Naive B cell (primary cell): ENCODE measurements around the gene SPHK1. TPM values are rescaled to one million over a fixed set of nuclear protein-coding genes. Genes with fewer than 3 reads are reported as not detected.

Experiments
- ATAC-seq, 2 donors: fragments of 150-1000 bp; cut with Tn5 transposase; 2 replicates each; pipeline ENCODE4 v1.10.0; 2021; ENCODE audit warnings: low read depth in 2 of 2, mild to moderate bottlenecking in 2 of 2, moderate library complexity in 2 of 2
- DNase-seq: peaks from one replicate; pipeline ENCODE4 v3.0.0; 2022
- H3K27ac Mint-ChIP-seq, 6 donors: one replicate each; pipeline ENCODE4 v1.8.0; 2020 to 2022; ENCODE audit warnings: mild to moderate bottlenecking in 6 of 6, mixed read lengths in 6 of 6, moderate library complexity in 5 of 6, inconsistent platforms in 2 of 6
- H3K27me3 Mint-ChIP-seq, 3 donors: one replicate each; pipeline ENCODE4 v1.8.0; 2021 to 2022; ENCODE audit warnings: mixed read lengths in 3 of 3, mild to moderate bottlenecking in 1 of 3
- H3K36me3 Mint-ChIP-seq, 2 donors: one replicate each; pipeline ENCODE4 v1.8.0; 2020 to 2022; ENCODE audit warnings: mixed read lengths in 2 of 2, inconsistent platforms in 1 of 2, mild to moderate bottlenecking in 1 of 2
- H3K4me1 Mint-ChIP-seq, 3 donors: one replicate each; pipeline ENCODE4 v1.8.0; 2020 to 2022; ENCODE audit warnings: mixed read lengths in 3 of 3, inconsistent platforms in 1 of 3, mild to moderate bottlenecking in 1 of 3, moderate library complexity in 1 of 3
- H3K4me3 Mint-ChIP-seq, 8 donors: one replicate each; pipeline ENCODE4 v1.8.0; 2020 to 2022; ENCODE audit warnings: mild to moderate bottlenecking in 8 of 8, mixed read lengths in 8 of 8, moderate library complexity in 8 of 8, inconsistent platforms in 2 of 8
- H3K9me3 Mint-ChIP-seq, 7 donors: one replicate each; pipeline ENCODE4 v1.8.0; 2020 to 2022; ENCODE audit warnings: mixed read lengths in 7 of 7, mild to moderate bottlenecking in 5 of 7, inconsistent platforms in 2 of 7, moderate library complexity in 1 of 7
- polyA plus RNA-seq, 6 donors: library from polyadenylated mRNA; unstranded; fragments of 300-500 nt; fragmentation: Illumina TruSeq; gene quantifications; one replicate each; pipeline ENCODE4 v1.2.3, GENCODE V29; 2021; ENCODE audit warnings: low read depth in 6 of 6

Gene SPHK1
- polyA plus RNA-seq, 6 donors from 2014 or later: 0.22 to 1.7 TPM; not detected in 4

DNA sequence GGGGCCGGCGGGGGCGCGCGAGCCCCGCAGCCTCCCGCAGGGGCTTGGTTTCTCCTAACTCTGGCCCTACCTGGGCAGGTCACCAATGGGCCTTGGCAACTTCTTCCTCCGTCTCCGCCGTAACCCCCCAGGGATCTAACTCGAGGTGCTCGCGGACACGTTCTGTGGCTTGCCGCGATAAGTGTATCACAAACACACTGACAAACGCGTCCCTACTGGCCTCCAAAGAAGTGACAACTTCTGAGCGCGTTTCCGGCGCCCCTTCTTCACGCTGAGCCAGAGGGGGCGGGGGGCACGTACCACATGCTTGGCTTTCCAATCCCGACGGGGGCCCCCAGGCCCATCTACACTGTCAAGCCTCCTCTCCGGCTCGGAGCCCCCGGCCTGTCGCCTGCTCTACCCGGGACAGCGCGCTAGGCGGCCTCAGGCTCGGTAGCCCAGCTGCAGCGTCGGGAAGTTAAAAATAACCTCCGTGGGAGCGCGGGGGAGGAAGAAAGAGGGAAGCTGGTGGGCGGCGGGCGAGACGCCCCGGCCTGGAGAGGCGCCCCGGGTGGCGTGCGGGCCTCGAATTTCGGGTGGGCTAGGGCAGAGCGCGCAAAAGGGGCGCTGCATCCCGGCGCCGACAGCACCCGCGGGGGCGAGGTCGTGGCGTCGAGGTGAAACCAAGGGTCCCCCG is 725 bp upstream of the SPHK1 start:
- no peaks in the 10 kb centered on the region for H3K9me3 Mint-ChIP-seq
- peak; percentile 44 to 49 for ATAC-seq
- H3K27me3 Mint-ChIP-seq: peaks cover 4 to 32% (median 7%) of the 10 kb centered on the region in 3 donors
- peak overlapping the region; percentile 85 to 96 (median 92) for H3K4me3 Mint-ChIP-seq
- no peaks in the 10 kb centered on the region for H3K36me3 Mint-ChIP-seq
- peak; percentile 42 for DNase-seq
- peak overlapping the region in 3 of 6 donors; percentile 74 to 83 (median 76) for H3K27ac Mint-ChIP-seq
- peaks cover 7 to 19% (median 11%) of the 10 kb centered on the region in 3 donors for H3K4me1 Mint-ChIP-seq

DNA sequence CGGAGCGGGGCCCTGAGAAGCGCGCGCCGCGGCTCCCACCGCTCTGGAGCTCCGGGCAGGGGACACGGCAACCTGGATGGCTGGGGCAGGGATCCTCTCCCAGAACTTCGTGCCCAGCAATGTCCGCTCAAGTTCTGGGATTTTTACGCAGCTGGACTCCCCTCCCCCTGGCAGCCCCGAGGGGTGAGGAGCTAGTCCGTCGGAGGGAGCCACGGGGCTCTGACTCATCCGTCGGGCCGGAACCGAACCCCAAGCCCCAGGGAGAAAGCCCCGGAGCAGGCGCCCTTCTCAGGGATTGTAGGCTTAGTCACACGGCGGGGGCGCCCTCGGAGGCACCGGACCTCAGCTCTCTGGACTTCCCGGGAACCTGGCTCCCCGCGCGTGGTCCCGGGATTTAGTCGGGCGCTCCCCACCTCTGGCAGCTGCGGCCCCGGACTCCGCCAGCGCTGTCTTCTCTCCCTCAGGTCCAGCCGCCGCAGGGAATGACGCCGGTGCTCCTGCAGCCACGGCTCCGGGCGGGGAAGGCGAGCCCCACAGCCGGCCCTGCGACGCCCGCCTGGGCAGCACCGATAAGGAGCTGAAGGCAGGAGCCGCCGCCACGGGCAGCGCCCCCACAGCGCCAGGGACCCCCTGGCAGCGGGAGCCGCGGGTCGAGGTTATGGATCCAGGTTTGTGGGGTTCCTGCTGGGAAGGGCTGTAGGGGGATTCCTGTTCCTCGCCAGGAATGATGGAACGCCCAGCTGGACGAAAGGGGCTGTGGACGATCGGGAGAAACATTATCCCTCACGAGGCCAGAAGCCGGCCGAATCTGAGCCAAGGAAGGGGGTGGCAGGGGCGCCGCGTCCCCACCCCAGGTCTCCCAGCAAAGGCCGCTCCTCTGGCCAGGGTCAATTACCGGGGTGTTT is 830 bp downstream of the SPHK1 start:
- peak overlapping the region in 1 of 6 donors; percentile 7 for H3K27ac Mint-ChIP-seq
- no peaks in the 10 kb centered on the region for H3K36me3 Mint-ChIP-seq
- H3K27me3 Mint-ChIP-seq: peaks cover 0 to 29% (median 7%) of the 10 kb centered on the region in 3 donors
- H3K9me3 Mint-ChIP-seq: no peaks in the 10 kb centered on the region
- H3K4me1 Mint-ChIP-seq: peaks cover 7 to 19% (median 11%) of the 10 kb centered on the region in 3 donors
- ATAC-seq: no peak
- no peak for DNase-seq
- peak overlapping the region; percentile 70 to 96 (median 77) for H3K4me3 Mint-ChIP-seq

DNA sequence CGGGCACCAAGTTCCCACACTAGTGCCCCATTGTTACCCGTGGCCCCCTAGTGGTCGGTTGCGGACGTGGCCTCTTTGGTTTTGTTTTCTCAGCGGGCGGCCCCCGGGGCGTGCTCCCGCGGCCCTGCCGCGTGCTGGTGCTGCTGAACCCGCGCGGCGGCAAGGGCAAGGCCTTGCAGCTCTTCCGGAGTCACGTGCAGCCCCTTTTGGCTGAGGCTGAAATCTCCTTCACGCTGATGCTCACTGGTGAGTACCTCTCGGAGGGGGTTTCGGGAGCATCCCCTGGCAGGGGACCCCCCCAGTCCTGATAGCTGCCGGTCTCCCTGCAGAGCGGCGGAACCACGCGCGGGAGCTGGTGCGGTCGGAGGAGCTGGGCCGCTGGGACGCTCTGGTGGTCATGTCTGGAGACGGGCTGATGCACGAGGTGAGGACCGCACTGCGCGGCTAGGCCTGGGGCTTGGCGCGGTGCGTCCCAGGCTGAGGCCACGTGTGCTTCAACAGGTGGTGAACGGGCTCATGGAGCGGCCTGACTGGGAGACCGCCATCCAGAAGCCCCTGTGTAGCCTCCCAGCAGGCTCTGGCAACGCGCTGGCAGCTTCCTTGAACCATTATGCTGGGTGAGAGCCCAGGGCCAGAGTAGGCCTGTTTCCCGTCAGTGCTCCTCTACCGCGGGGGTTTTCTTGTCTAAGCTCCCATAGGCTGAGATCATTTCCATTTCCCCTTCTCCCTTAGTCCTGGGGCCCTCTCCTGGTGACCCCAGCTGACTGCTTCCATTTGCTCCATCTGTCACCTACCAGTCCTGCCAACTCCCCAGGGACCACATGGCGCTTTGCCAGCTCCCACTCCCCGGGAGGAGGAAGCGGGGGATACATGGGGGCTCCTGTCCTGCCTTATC is 1.7 kb downstream of the SPHK1 start:
- H3K36me3 Mint-ChIP-seq: no peaks in the 10 kb centered on the region
- H3K4me3 Mint-ChIP-seq: peak overlapping the region; percentile 66 to 96 (median 76)
- peak; percentile 61 to 62 for ATAC-seq
- peaks cover 0 to 22% (median 7%) of the 10 kb centered on the region in 3 donors for H3K27me3 Mint-ChIP-seq
- no peaks in the 10 kb centered on the region for H3K9me3 Mint-ChIP-seq
- peaks cover 7 to 19% (median 11%) of the 10 kb centered on the region in 3 donors for H3K4me1 Mint-ChIP-seq
- DNase-seq: peak; percentile 80
- H3K27ac Mint-ChIP-seq: peak overlapping the region in 2 of 6 donors; percentile 7 to 53

DNA sequence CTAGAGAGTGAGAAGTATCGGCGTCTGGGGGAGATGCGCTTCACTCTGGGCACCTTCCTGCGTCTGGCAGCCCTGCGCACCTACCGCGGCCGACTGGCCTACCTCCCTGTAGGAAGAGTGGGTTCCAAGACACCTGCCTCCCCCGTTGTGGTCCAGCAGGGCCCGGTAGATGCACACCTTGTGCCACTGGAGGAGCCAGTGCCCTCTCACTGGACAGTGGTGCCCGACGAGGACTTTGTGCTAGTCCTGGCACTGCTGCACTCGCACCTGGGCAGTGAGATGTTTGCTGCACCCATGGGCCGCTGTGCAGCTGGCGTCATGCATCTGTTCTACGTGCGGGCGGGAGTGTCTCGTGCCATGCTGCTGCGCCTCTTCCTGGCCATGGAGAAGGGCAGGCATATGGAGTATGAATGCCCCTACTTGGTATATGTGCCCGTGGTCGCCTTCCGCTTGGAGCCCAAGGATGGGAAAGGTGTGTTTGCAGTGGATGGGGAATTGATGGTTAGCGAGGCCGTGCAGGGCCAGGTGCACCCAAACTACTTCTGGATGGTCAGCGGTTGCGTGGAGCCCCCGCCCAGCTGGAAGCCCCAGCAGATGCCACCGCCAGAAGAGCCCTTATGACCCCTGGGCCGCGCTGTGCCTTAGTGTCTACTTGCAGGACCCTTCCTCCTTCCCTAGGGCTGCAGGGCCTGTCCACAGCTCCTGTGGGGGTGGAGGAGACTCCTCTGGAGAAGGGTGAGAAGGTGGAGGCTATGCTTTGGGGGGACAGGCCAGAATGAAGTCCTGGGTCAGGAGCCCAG is 2.8 kb downstream of the SPHK1 start:
- ATAC-seq (no peak), DNase-seq (no peak)
- peaks cover 0 to 13% (median 7%) of the 10 kb centered on the region in 3 donors for H3K27me3 Mint-ChIP-seq
- H3K9me3 Mint-ChIP-seq: no peaks in the 10 kb centered on the region
- H3K4me1 Mint-ChIP-seq: peaks cover 7 to 19% (median 11%) of the 10 kb centered on the region in 3 donors
- H3K4me3 Mint-ChIP-seq: peak overlapping the region in 5 of 8 donors; percentile 9 to 80 (median 55)
- H3K36me3 Mint-ChIP-seq: no peaks in the 10 kb centered on the region
- H3K27ac Mint-ChIP-seq: no peak overlapping the region

DNA sequence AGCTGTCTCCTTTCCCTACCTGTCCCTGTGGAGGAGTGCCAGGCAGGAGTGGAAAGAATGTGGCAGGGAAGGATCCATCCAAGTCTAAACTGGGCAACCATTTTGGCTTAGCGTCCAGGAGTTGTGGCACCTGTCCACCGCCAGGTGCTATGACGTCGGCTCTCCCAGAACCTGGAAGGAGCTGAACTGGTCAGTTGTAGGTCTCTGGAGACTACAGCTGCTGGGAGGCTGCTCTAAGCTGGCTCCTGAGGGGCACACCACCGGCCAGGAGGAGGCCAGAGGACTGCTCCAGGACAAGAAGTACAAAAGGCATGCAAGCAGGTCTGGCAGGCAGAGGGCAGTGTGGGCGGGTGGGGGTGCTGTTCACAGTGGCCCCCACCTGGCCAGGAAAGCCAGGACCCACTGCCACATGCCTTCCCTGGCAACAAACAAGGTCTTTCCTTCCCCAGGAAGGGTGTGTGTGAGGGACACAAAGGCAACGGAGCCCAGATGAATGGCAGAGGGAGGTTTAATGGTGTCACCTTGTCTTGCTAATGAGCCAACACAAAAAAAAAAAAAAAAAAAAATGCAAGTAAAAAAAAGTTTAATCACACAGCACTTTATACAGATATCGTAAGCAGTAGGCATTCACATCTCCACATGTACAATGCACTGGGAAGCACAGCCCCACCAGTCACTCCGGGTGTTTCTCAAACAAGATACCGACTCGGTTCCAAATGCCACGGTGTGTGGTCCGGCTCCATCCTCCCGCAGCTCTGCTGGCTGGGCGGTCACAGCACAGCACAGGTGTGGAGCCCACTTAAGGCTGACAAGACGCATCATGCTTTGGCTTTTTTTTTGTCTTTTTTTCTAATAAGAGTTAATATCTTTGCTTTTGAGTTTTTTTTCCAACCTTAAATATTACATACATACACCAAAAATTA is 4.8 kb downstream of the SPHK1 start:
- Mint-ChIP-seq H3K9me3 (no peaks in the 10 kb centered on the region), H3K4me1 (peaks cover 0 to 12% (median 6%) of the 10 kb centered on the region in 3 donors), H3K27ac (peak overlapping the region in 2 of 6 donors; percentile 64 to 71), H3K36me3 (peaks cover 7 to 10% of the 10 kb centered on the region in 2 donors), H3K4me3 (peak overlapping the region in 2 of 8 donors; percentile 3 to 38), H3K27me3 (no peaks in the 10 kb centered on the region)
- DNase-seq (no peak), ATAC-seq (no peak)

DNA sequence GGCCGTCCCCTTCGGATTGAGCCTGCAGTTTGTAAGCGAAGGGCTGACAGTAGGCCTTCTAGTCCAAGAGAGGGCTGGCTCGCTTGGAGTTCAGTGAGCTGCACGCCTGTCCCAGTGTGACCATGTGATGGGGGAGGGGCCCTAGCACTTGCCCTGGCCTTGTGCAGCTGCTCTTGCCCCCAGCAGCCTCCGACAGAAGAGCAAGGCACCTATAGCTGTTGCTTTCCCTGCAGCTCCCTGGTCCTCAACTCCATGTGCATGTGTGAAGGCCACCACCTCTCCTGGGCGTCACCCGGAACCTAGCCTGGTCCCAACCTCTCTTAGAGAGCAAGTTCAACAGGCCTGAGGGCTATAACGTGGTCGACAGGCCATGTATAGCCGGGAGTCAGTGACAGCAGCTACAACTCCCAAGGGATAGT is 5.6 kb downstream of the SPHK1 start:
- peaks cover 0 to 12% (median 6%) of the 10 kb centered on the region in 3 donors for H3K4me1 Mint-ChIP-seq
- no peaks in the 10 kb centered on the region for H3K9me3 Mint-ChIP-seq
- H3K36me3 Mint-ChIP-seq: peaks cover 8 to 13% of the 10 kb centered on the region in 2 donors
- no peak overlapping the region for H3K4me3 Mint-ChIP-seq
- H3K27me3 Mint-ChIP-seq: no peaks in the 10 kb centered on the region
- peak overlapping the region in 2 of 6 donors; percentile 22 to 69 for H3K27ac Mint-ChIP-seq
- ATAC-seq (no peak), DNase-seq (no peak)

DNA sequence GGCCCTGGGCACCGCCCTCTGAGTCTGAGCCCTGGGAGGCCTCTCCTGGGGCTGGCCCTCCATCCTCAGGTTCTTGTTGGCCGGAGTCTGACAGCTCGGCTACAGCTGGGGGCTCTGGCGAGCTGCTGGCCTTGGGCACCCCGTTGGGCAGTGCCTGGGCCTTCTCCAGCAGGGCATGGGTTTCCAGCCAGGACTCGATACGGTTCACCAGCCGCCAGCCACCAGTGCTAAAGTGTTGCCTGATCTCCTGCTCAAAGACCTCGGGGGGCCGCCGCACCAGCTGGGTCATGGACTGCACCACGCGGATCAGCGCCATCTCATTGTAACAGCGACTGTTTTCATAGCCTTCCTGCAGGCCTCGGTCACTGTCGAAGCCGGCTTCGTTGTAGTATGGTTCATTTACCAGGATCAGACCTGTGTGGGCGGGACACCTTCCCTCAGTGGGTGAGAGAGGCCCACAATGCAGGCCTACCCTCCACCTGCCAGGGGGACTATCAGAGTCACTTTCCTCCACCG is 6.8 kb downstream of the SPHK1 start:
- Mint-ChIP-seq H3K4me3 (no peak overlapping the region), H3K9me3 (no peaks in the 10 kb centered on the region), H3K36me3 (peaks cover 8 to 15% of the 10 kb centered on the region in 2 donors), H3K27ac (peak overlapping the region in 1 of 6 donors; percentile 49), H3K27me3 (no peaks in the 10 kb centered on the region), H3K4me1 (peaks cover 0 to 5% (median 1%) of the 10 kb centered on the region in 3 donors)
- DNase-seq (no peak), ATAC-seq (no peak)

DNA sequence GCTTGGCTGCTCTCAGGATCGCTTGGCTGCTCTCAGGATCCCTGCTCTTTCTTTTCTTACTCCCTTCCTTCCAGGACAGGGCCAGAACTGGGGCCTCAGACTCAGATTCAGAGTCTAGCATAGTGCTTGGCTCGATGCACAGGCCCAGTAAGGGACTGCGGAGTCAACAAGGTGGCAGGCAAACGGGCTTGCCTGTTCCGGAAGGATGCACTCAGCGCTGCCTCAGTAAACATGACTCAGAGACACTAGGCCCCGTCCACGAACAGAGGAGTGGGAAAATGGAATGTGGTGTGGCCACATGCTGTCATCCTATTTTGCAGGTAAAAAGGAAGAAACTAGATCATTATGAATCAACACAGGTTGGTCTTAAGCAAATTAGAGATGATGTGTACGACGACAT is 9.8 kb downstream of the SPHK1 start:
- DNase-seq (no peak), ATAC-seq (no peak)
- Mint-ChIP-seq H3K4me1 (peaks cover 4 to 12% (median 5%) of the 10 kb centered on the region in 3 donors), H3K27ac (peak overlapping the region in 1 of 6 donors; percentile 92), H3K36me3 (peaks cover 12 to 22% of the 10 kb centered on the region in 2 donors), H3K9me3 (no peaks in the 10 kb centered on the region), H3K27me3 (no peaks in the 10 kb centered on the region), H3K4me3 (peak overlapping the region in 1 of 8 donors; percentile 68)

DNA sequence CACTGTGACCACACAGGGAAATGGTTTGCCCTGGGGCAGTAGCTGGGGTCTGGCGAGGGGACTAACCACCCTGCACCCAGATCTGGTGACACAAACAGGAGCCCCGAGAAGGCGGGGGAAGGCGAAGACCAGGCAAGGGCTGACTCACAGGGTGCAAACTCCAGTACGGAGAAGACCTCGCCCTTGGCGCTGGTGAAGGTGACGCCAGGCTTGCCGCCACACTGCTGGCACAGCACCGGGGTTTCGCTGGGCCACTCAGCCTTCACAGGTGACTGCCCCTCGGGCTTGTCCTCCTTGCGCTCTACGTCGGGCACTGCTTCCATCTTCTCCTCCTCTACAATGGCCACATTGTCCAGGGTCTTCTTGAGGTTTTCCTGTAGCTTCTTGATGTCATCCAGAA is 11.6 kb downstream of the SPHK1 start:
- Mint-ChIP-seq H3K36me3 (peaks cover 24 to 34% of the 10 kb centered on the region in 2 donors), H3K27ac (no peak overlapping the region), H3K4me3 (no peak overlapping the region), H3K9me3 (no peaks in the 10 kb centered on the region), H3K4me1 (peaks cover 4 to 12% (median 5%) of the 10 kb centered on the region in 3 donors), H3K27me3 (no peaks in the 10 kb centered on the region)
- DNase-seq (no peak), ATAC-seq (no peak)

DNA sequence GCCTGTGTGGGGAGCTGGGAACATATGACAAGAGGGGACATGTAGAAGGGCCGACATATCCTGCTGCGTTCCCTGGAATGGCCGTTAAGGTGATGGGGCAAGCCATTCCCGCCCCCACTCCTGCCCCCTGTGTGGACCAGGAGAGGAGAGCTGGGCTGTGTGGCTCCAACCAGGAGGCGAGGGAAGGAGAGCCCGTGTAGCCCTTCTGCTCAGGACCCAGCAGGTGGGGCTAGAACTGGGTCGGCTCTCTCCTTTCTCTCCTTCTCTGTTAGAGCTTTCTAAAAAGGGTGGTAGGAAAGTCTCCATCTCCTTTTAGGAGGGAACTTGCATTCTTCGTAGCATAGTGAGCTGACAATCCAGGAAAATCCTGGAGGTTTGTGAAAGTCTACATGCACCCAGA is 12.8 kb downstream of the SPHK1 start:
- no peak for ATAC-seq
- Mint-ChIP-seq H3K9me3 (no peaks in the 10 kb centered on the region), H3K4me3 (no peak overlapping the region), H3K36me3 (peaks cover 31 to 46% of the 10 kb centered on the region in 2 donors), H3K27me3 (no peaks in the 10 kb centered on the region), H3K4me1 (peaks cover 5 to 12% (median 7%) of the 10 kb centered on the region in 3 donors), H3K27ac (no peak overlapping the region)
- DNase-seq: no peak
